GM19238 (cell line): ENCODE measurements around the gene RPS15.
"Not testable (repeated sequence)": the region's sequence is repeated elsewhere in the genome, so short reads cannot be mapped to it uniquely, and the experiment has no call there.

ENCODE experiments used
- DNase-seq: peaks from one replicate; pipeline ENCODE4 v3.0.0; 2011; ENCODE audit warnings: low spot score; ENCODE audit not compliant: insufficient read length

The RPS15 gene

GRCh38 chr19:1433119-1434039, 4.8 kb upstream of the RPS15 start:
- no peak for DNase-seq

DNA sequence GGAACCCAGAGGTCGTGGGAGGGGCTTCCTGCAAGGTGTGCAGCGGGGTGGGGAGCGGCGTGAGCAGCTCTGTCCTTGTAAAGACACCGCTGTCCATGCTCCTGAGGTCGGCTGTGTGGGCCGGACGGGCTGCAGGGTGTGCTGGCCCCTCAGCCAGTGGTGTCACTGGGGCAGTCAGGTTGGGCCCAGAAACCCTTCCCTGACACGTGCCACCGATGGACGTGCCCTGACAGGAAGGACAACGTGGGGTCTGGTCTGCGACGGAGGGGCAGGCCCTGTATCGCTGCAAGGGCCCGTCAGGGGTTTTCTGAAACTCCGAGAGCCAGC, 4.2 kb upstream of the RPS15 start:
- no peak for DNase-seq

DNA sequence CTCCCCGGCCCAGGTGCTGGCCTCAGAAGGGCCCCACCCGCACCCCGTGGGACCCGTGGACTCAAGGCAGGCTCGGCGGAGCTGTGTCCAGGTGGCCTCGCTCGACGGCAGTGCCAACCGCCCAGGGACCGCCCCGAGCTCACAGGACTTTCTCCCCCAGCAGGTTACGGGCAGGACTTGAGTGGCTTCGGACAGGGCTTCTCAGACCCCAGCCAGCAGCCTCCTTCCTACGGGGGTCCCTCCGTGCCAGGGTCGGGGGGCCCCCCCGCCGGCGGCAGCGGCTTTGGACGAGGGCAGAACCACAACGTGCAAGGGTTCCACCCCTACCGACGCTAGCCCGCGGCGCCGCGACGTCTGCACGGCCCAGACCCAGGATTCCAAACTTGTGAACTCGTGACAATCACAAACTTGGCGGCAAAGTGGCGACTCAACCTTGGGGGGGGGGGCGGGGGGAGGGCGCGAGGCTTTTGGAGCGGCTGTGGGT, 3.6 kb upstream of the RPS15 start:
- no peak for DNase-seq

GRCh38 chr19:1435378-1435989, 2.7 kb upstream of the RPS15 start:
- no peak for DNase-seq

DNA sequence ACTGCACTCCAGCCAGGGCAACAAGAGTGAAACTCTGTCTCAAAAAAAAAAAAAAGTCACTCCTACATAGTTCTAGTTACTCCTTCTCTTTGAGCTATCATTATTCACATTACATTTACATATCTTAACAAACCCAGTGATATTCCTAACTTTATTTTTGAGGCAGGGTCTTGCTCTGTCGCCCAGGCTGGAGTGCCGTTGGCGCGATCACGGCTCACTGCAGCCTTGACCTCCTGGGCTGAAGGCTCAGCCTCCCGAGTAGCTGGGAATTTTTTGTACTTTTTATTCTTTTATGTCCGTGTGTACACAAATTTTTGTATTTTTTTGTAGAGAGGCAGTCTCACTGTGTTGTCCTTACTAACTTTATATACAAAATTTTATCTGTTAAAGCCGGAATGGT, 587 bp upstream of the RPS15 start:
- no peak for DNase-seq

GRCh38 chr19:1438933-1439354, 748 bp downstream of the RPS15 start:
- DNase-seq: no peak

GRCh38 chr19:1439525-1440417, 1.6 kb downstream of the RPS15 start:
- not testable (repeated sequence) for DNase-seq

DNA sequence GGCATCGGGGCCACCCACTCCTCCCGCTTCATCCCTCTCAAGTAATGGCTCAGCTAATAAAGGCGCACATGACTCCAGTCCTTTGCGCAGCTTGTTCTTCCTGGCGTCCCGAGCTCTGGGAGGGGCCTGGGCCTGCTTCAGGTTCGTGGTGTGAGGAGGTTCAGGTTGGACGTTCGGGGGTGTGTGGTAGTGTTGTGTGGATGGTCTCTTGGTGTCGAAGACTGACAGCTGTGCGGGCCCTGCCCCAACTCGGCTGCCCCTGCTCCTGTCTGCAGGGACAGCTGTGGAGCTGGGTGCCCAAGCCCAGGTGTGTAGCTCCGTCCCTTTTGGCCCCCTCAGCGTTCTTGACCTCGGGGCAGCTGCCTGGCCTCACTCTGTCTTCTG, 2.2 kb downstream of the RPS15 start:
- no peak for DNase-seq

DNA sequence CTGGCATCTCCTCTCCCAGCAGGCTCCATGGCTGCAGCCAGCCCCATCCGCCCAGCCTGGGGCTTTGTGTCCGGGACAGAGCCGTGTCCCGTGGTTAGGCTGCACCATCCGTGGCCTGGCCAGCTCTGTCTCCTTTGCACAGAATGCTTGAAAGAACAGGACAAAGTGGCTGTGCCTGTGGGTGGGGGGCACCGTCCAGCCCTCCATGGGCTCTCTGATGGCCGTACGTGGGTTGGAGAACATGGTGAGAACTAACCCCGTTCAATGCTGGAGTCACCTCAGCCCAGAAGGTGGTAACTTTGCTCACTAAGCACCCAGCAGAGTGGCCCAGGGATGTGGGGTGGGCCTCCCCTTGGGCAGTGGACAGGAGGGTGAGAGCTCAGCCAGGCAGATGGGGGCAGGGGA, 2.8 kb downstream of the RPS15 start:
- DNase-seq: no peak

GRCh38 chr19:1441677-1442438, 3.7 kb downstream of the RPS15 start:
- DNase-seq: no peak

GRCh38 chr19:1445185-1445931, 7.2 kb downstream of the RPS15 start:
- DNase-seq: peak; percentile 98

DNA sequence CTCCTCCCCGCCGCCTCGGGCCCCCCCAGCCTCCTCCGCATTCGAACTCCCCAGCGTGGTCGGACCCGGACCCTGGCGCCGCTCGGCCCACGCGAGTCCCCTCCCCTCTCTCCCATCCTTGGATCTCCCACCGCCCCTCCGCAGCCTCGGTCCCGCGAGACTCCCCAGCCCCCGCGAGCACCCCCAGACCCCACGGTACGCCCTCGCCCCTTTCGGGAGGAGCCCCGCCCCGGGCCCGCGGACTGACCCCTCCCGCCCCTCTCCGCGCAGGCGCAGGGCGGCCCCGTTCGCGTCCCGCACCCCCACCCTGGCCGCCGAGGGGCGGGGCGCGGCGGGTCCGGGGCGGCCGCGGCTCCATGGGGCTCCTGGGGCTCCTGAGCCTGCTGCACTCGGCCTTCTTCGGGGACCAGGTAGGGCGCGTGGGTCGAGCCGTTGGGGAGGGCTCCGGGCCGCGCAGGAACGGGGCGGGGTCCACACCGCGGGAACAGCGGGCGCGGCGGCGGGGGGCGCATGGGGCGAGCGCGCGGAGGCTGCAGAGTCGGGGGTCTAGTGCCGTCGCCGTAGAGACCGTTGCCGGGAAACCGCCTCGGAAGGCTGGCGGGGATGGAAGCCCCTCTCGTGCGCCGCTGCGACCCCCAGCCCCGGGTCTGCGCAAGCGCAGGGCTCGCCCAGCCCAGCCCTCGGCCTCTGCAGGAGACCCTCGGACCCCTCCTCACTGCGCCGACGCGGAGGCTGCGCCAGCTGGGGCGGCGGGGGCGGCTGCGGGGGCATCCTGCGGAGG, 7.9 kb downstream of the RPS15 start:
- no peak for DNase-seq

GRCh38 chr19:1446713-1447481, 8.7 kb downstream of the RPS15 start:
- DNase-seq: no peak

DNA sequence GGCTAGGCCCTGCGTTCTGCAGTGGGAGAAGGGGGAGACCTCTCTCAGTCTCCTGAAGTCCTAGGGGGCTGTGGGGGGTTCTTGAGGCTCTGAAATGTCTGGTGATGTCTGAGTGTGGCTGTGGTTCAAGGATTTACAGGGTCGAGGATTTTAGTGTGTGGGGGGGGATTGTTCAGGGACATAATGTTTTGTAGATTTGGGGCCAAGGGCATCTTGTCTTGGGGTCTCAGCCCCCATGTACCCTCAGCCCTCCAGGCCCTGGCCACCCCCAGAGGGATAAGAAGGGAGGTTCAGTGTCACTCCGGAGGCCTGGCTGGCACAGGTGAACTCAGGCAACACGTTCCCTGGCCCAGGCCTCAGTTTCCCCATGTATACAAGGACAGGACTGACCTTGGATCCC, 9.3 kb downstream of the RPS15 start:
- DNase-seq: no peak

GRCh38 chr19:1447944-1448343, 9.7 kb downstream of the RPS15 start:
- no peak for DNase-seq

DNA sequence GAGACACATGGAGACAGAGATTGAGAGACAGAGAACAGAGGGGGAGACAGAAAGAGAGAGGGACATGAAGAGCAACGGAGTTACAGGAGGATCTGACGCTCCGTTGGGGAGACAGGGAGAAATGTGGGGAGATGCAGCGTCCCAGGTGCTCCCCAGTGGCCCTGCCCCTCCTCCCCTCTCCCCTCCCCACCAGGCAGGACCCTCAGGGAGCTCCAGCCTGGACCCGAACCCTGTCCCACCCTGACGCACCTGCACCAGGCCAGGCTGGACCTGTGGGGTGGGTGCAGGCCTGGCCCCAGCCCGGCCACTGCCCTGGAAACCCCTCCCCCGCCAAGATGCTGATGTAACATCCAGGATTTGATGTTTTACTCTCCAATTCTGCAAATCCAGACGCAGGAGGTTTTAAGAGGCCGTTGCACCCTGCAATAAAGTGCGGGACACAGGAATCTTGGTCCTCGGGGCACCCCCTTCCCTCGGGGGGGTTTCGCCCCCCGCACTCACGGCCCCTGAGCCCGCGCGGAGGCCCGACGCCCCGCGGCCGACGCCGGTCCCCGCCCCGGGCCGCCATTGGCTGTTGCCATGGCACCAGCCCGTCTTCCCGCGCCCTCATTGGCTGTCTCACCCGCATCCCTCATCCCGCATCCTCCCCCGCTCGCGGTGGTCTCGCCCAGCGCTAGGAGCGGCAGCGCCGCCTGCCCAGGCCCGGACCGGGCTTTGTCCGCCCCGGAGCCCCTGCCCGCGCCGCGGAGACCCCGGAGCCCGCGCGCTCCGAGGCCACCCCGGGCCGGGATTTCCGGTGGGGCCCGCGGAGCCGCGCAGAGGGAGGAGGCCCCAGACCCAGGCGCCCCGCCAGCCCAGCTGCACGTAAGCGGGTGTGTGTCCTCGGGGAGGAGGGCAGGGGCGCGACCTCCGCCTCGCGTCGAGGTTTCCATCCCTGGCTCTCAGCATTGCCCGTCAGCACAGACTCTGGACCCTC, 11.6 kb downstream of the RPS15 start, which contains the start of gene APC2:
TSS of gene APC2 (plus strand) at position 655 of the 976 bp plus-strand sequence. CDS start 2,881 bp downstream, outside the sequence.
- no peak for DNase-seq
